Hematopoietic multipotent progenitor cell treated with erythropoietin and hydrocortisone succinate and interleukin-3 and kit ligand, for 8 days (in vitro differentiated cells): ENCODE measurements around the gene RASGRF1.
"Not testable (repeated sequence)": the region's sequence is repeated elsewhere in the genome, so short reads cannot be mapped to it uniquely, and the experiment has no call there.

Source experiments
- DNase-seq: peaks from one replicate; pipeline ENCODE4 v3.0.0-alpha.2; 2015

RASGRF1 gene

GRCh38 chr15:79090487-79091203 lies at the start of gene RASGRF1:
Gene RASGRF1, minus strand, starts transcription at chr15:79090780. Its CDS starts 282 bp downstream, at chr15:79090498.
- no peak for DNase-seq

- DNase-seq, result no peak
Observed at GRCh38 chr15:79136434-79137046, 46.0 kb upstream of the RASGRF1 start.

GRCh38 chr15:79133309-79133708 lies 42.7 kb upstream of the RASGRF1 start:
- no peak for DNase-seq

GRCh38 chr15:79132770-79133169 lies 42.2 kb upstream of the RASGRF1 start:
- no peak for DNase-seq

GRCh38 chr15:79132361-79132760 lies 41.8 kb upstream of the RASGRF1 start:
- no peak for DNase-seq

GRCh38 chr15:79130535-79131130 lies 40.1 kb upstream of the RASGRF1 start:
- DNase-seq, result no peak

- no peak for DNase-seq
Observed at GRCh38 chr15:79129235-79129634, 38.7 kb upstream of the RASGRF1 start.

GRCh38 chr15:79128556-79128955 lies 38.0 kb upstream of the RASGRF1 start:
- no peak for DNase-seq

- no peak for DNase-seq
Observed at GRCh38 chr15:79124388-79124787, 33.8 kb upstream of the RASGRF1 start.

- no peak for DNase-seq
Observed at GRCh38 chr15:79122991-79123390, 32.4 kb upstream of the RASGRF1 start.

GRCh38 chr15:79122391-79122790 lies 31.8 kb upstream of the RASGRF1 start:
- no peak for DNase-seq

- DNase-seq, result no peak
Observed at GRCh38 chr15:79121571-79121970, 31.0 kb upstream of the RASGRF1 start.

- DNase-seq, result no peak
Observed at GRCh38 chr15:79117442-79118204, 27.0 kb upstream of the RASGRF1 start.

GRCh38 chr15:79116771-79117170 lies 26.2 kb upstream of the RASGRF1 start:
- no peak for DNase-seq

- no peak for DNase-seq
Observed at GRCh38 chr15:79115986-79116665, 25.5 kb upstream of the RASGRF1 start.

GRCh38 chr15:79113831-79114230 lies 23.3 kb upstream of the RASGRF1 start:
- no peak for DNase-seq

GRCh38 chr15:79111404-79111803 lies 20.8 kb upstream of the RASGRF1 start:
- DNase-seq, result not testable (repeated sequence)

- DNase-seq, result no peak
Observed at GRCh38 chr15:79105141-79105540, 14.6 kb upstream of the RASGRF1 start.

GRCh38 chr15:79102595-79102994 lies 12.0 kb upstream of the RASGRF1 start:
- DNase-seq, result no peak

- DNase-seq, result no peak
Observed at GRCh38 chr15:79101866-79102581, 11.4 kb upstream of the RASGRF1 start.

GRCh38 chr15:79099692-79100091 lies 9.1 kb upstream of the RASGRF1 start:
- no peak for DNase-seq

- DNase-seq, result no peak
Observed at GRCh38 chr15:79094611-79095021, 4.0 kb upstream of the RASGRF1 start.
